IMR-90 (cell line): ENCODE results near the gene NOL4. TPM values are rescaled to one million over a fixed set of nuclear protein-coding genes. Genes with fewer than 3 reads are reported as not detected.

ENCODE experiments used
- ATAC-seq: fragments of 200-7000 bp; cut with Tn5 transposase; 2 replicates; pipeline ENCODE4 v1.9.1; 2020; ENCODE audit warnings: low read depth, mild to moderate bottlenecking, moderate library complexity
- BruUV-seq: library from RNA; stranded (reverse); fragments of 400-500 nt; replicated peaks from 2 replicates; lab custom pipeline; 2021; lab: Mats Ljungman, UMichigan
- CTCF ChIA-PET: fragments of 300-600 bp; formaldehyde crosslinking; extraction: SDS; loops from one replicate; lab custom pipeline; 2021; ENCODE audit warnings: antibody characterized with exemption; lab: Yijun Ruan, JAX
- POLR2A ChIA-PET: fragments of 300-600 bp; sonication (Branson Sonifier 250); formaldehyde crosslinking; loops from one replicate; lab custom pipeline; 2022; ENCODE audit warnings: antibody characterized with exemption; ENCODE audit not compliant: unreplicated experiment; lab: Charles Lee
- DNase-seq: peaks from one replicate; pipeline ENCODE4 v3.0.0; 2013
- H2AFZ ChIP-seq: replicated peaks from 2 replicates; pipeline ENCODE3; 2013; ENCODE audit warnings: low read length, mild to moderate bottlenecking; ENCODE audit not compliant: poor library complexity
- H2AK5ac ChIP-seq: 2 replicates; pipeline ENCODE4 v1.6.1; 2013; ENCODE audit warnings: low read depth, low read length, inconsistent platforms
- H2AK9ac ChIP-seq: replicated peaks from 2 replicates; pipeline ENCODE3; 2013; ENCODE audit warnings: mild to moderate bottlenecking, low read depth, low read length, moderate library complexity; ENCODE audit not compliant: poor library complexity
- H2BK120ac ChIP-seq: 2 replicates; pipeline ENCODE4 v1.6.1; 2013; ENCODE audit warnings: low read depth, low read length, inconsistent platforms
- H2BK15ac ChIP-seq: 3 replicates; pipeline ENCODE4 v1.6.1; 2013; ENCODE audit warnings: low read depth, low read length, inconsistent platforms
- H2BK20ac ChIP-seq: 2 replicates; pipeline ENCODE4 v1.6.1; 2013; ENCODE audit warnings: low read depth, mild to moderate bottlenecking, inconsistent platforms, low read length, moderate library complexity
- H2BK5ac ChIP-seq: 2 replicates; pipeline ENCODE4 v1.6.1; 2013; ENCODE audit warnings: mild to moderate bottlenecking, low read depth, low read length, inconsistent platforms; ENCODE audit not compliant: poor library complexity, severe bottlenecking
- H3K14ac ChIP-seq: replicated peaks from 2 replicates; pipeline ENCODE4 v1.6.1; 2013; ENCODE audit warnings: low read depth, low read length, inconsistent platforms
- H3K18ac ChIP-seq: 2 replicates; pipeline ENCODE4 v1.6.1; 2013; ENCODE audit warnings: low read depth, low read length, control low read depth
- H3K23ac ChIP-seq: 2 replicates; pipeline ENCODE4 v1.6.1; 2013; ENCODE audit warnings: low read depth, low read length, inconsistent platforms
- H3K27ac ChIP-seq: 2 replicates; pipeline ENCODE4 v1.5.1; 2013; ENCODE audit warnings: mild to moderate bottlenecking, control low read depth, low read length; ENCODE audit not compliant: insufficient read depth
- H3K27me3 ChIP-seq: 2 replicates; pipeline ENCODE4 v1.6.1; 2013; ENCODE audit warnings: low read length; ENCODE audit not compliant: control insufficient read depth, insufficient read depth
- H3K36me3 ChIP-seq: 2 replicates; pipeline ENCODE4 v1.6.1; 2013; ENCODE audit warnings: low read length, mixed read lengths; ENCODE audit not compliant: control insufficient read depth, insufficient read depth
- H3K4ac ChIP-seq: 2 replicates; pipeline ENCODE4 v1.6.1; 2013; ENCODE audit warnings: low read depth, low read length, inconsistent platforms
- H3K4me1 ChIP-seq: 2 replicates; pipeline ENCODE4 v1.6.1; 2013; ENCODE audit warnings: low read length, mixed read lengths; ENCODE audit not compliant: control insufficient read depth, insufficient read depth
- H3K4me2 ChIP-seq: 2 replicates; pipeline ENCODE4 v1.6.1; 2013; ENCODE audit warnings: low read depth, mild to moderate bottlenecking, control low read depth, low read length, moderate library complexity
- H3K4me3 ChIP-seq: 2 replicates; pipeline ENCODE4 v1.5.1; 2013; ENCODE audit warnings: low read depth, mild to moderate bottlenecking, control low read depth, low read length, moderate library complexity; ENCODE audit not compliant: insufficient read depth
- H3K56ac ChIP-seq: 2 replicates; pipeline ENCODE4 v1.6.1; 2013; ENCODE audit warnings: low read length, inconsistent platforms; ENCODE audit not compliant: insufficient read depth; ENCODE audit errors: extremely low read depth
- H3K79me1 ChIP-seq, 2 experiments: 2 replicates each; pipeline ENCODE4 v1.6.1; 2013; ENCODE audit warnings: low read length in 2 of 2, inconsistent platforms in 1 of 2, low read depth in 1 of 2
- H3K9ac ChIP-seq: 2 replicates; pipeline ENCODE4 v1.6.1; 2013; ENCODE audit warnings: low read depth, low read length, control low read depth
- H3K9me1 ChIP-seq: 2 replicates; pipeline ENCODE4 v1.6.1; 2013; ENCODE audit warnings: low read length, inconsistent platforms; ENCODE audit not compliant: insufficient read depth
- H3K9me3 ChIP-seq: 2 replicates; pipeline ENCODE4 v1.6.1; 2013; ENCODE audit warnings: low read length; ENCODE audit not compliant: control insufficient read depth, insufficient read depth
- H4K20me1 ChIP-seq: 2 replicates; pipeline ENCODE4 v1.6.1; 2013; ENCODE audit warnings: low read length, inconsistent platforms; ENCODE audit not compliant: insufficient read depth
- H4K5ac ChIP-seq: 2 replicates; pipeline ENCODE4 v1.6.1; 2013; ENCODE audit warnings: mild to moderate bottlenecking, low read depth, low read length, control low read depth
- H4K8ac ChIP-seq, 2 experiments: 2 replicates each; pipeline ENCODE4 v1.6.1; 2013; ENCODE audit warnings: low read depth in 2 of 2, low read length in 2 of 2, control low read depth in 1 of 2, inconsistent platforms in 1 of 2
- H4K91ac ChIP-seq: 2 replicates; pipeline ENCODE4 v1.6.1; 2013; ENCODE audit warnings: low read depth, low read length, inconsistent platforms; ENCODE audit not compliant: insufficient read depth
- BHLHE40 ChIP-seq: fragments of 150-350 bp; IDR thresholded peaks from 2 replicates; pipeline ENCODE4 v1.6.1; 2016; ENCODE audit warnings: mild to moderate bottlenecking, low read depth, low read length
- CEBPB ChIP-seq: IDR thresholded peaks from 2 replicates; pipeline ENCODE4 v1.6.1; 2012; ENCODE audit warnings: low read depth, low read length, improper control_type of control experiment
- FOS ChIP-seq: fragments of 150-350 bp; IDR thresholded peaks from 2 replicates; pipeline ENCODE4 v1.6.1; 2016; ENCODE audit warnings: low read depth, low read length
- MXI1 ChIP-seq: IDR thresholded peaks from 2 replicates; pipeline ENCODE4 v1.6.1; 2012; ENCODE audit warnings: low read depth, mild to moderate bottlenecking, low read length, moderate library complexity, borderline replicate concordance
- NFE2L2 ChIP-seq: fragments of 150-350 bp; IDR thresholded peaks from 2 replicates; pipeline ENCODE4 v1.6.1; 2016; ENCODE audit warnings: low read depth, mild to moderate bottlenecking, low read length
- POLR2A ChIP-seq: IDR thresholded peaks from 2 replicates; pipeline ENCODE4 v1.6.1; 2012; ENCODE audit warnings: mild to moderate bottlenecking, low read depth, low read length
- RCOR1 ChIP-seq: IDR thresholded peaks from 2 replicates; pipeline ENCODE4 v1.6.1; 2012; ENCODE audit warnings: mild to moderate bottlenecking, low read length, improper control_type of control experiment; ENCODE audit not compliant: insufficient replicate concordance
- RFX5 ChIP-seq: IDR thresholded peaks from 2 replicates; pipeline ENCODE4 v1.8.0; 2012; ENCODE audit warnings: low read depth, mild to moderate bottlenecking, low read length, moderate library complexity
- WGBS, 2 experiments: methylation state at CpG; one replicate each; pipeline versions ENCODE4 v1.1.5 to v1.1.7; 2013; ENCODE audit warnings: missing lambda C conversion rate in 2 of 2; ENCODE audit not compliant: insufficient read length in 1 of 2; ENCODE audit errors: extremely low coverage in 2 of 2; 5-methylcytosine and 5-hydroxymethylcytosine counted together
- dilution Hi-C: fragments of 300-500 bp; cut with HindIII; formaldehyde crosslinking; loops from one replicate; pipeline ENCODE4 v1.14.3; 2018; ENCODE audit warnings: low sequenced_read_pairs; ENCODE audit not compliant: unreplicated experiment
- in situ Hi-C: fragments of 300-500 bp; cut with MboI; formaldehyde crosslinking; loops from 3 replicates; pipeline ENCODE4 v1.14.3; 2019; ENCODE audit warnings: low sequenced_read_pairs, inconsistent platforms, mixed read lengths
- intact Hi-C: fragments of 100-400 bp; cut with micrococcal nuclease; formaldehyde crosslinking; loops from 2 replicates; pipeline ENCODE4 v1.10.0; 2022
- polyA plus RNA-seq, 3 experiments: library from polyadenylated mRNA; depleted of rRNA; stranded (reverse); fragments of >200 nt; gene quantifications; 2 replicates each; pipeline ENCODE4 v1.2.3, GENCODE V29; 2012; ENCODE audit warnings: low replicate concordance in 1 of 3
- total RNA-seq: library from RNA; depleted of rRNA; stranded (reverse); fragments of >200 nt; gene quantifications from 2 replicates; pipeline ENCODE4 v1.2.3, GENCODE V29; 2012
- TF ChIP-seq, protein P1 (sequence below): conservative IDR thresholded peaks from 2 replicates; pipeline ENCODE4 v1.5.1; 2012; ENCODE audit warnings: mild to moderate bottlenecking, low read depth, low read length, improper control_type of control experiment

NOL4 gene
- total and polyA plus RNA-seq, 2 of the 4 experiments (the other 2 are of a cell fraction) = not detected

DNA sequence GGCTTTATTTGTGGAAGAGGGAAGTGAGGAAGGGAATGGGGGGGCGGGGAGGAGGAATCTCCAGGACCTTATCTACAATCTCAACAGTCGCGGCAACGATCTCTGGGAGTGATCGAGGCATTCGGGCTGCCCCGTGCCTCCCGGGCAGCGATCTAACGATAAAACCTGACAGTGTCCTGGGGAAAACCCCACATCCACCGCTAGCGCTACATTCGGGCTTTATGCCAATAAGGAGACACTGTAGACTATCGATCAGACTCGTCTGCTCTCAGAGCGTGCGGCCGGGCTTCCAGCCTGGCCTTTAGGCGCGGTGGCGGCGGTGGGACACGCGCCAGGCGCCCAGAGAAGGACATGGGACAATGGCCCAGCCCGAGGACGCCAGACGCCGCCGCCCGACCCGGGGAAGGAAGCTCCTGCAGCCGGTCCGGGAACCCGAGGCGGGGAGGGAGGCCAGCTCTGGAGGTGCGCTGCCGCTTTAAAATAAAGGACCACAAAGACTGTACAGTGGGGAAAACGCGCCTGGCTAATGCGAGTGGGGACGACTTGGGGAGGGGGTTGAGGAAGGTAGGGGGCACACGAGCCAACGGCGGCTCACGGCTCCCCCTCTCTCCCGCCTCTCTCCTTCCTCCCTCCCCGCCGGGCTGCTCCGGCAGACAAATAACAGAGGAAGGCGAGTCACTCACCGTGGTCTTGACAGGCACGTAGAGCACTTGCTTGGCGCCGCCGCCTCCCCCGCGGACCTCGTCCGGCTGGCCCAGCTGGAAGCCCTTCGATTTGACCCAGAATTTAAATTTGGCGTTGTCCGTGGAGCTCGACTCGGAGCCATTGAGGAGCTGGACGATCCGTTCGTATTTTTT is 2.2 kb downstream of the NOL4 start:
- Histone ChIP-seq H3K56ac (no peak overlapping the region), H4K91ac (no peak overlapping the region), H2BK120ac (no peak overlapping the region), H3K79me1 (no peaks in the 10 kb centered on the region), H4K20me1 (no peaks in the 10 kb centered on the region), H2AK9ac (no peak overlapping the region), H4K8ac (no peak overlapping the region), H3K9ac (no peak overlapping the region), H3K27ac (no peak overlapping the region), H3K4ac (no peak overlapping the region), H2AFZ (peak overlapping the region; percentile 81), H3K27me3 (peaks cover 36% of the 10 kb centered on the region), H4K5ac (no peak overlapping the region), H3K4me2 (peak overlapping the region; percentile 70), H3K14ac (no peak overlapping the region), H2AK5ac (no peak overlapping the region), H3K18ac (no peak overlapping the region), H3K23ac (no peak overlapping the region), H3K4me1 (0 out of 2 replicates have a peak, but pooled peaks cover 1% of the 10 kb centered on the region), H3K4me3 (no peak overlapping the region; the same call in 1 of the 2 replicates), H3K9me1 (no peaks in the 10 kb centered on the region), H2BK20ac (no peak overlapping the region), H2BK15ac (no peak overlapping the region), H2BK5ac (no peak overlapping the region), H3K9me3 (no peaks in the 10 kb centered on the region), H3K36me3 (no peaks in the 10 kb centered on the region)
- ChIA-PET POLR2A (no interaction called here), CTCF (no interaction called here)
- dilution Hi-C loops = no loop called here
- intact Hi-C loops = no loop called here
- 2% methylated on average over 23 of the region's 68 CpGs; no CpG with 5 or more reads in 1 of the 2 experiments for WGBS, 2 experiments
- ATAC-seq = no peak; the same call in none of the 2 replicates
- DNase-seq = no peak
- in situ Hi-C loops = no loop called here
- TF ChIP-seq CEBPB (no peak), RCOR1 (no peak), POLR2A (no peak), BHLHE40 (no peak), NFE2L2 (no peak), MXI1 (no peak), FOS (no peak), RFX5 (no peak)
- TF ChIP-seq, protein P1, sequence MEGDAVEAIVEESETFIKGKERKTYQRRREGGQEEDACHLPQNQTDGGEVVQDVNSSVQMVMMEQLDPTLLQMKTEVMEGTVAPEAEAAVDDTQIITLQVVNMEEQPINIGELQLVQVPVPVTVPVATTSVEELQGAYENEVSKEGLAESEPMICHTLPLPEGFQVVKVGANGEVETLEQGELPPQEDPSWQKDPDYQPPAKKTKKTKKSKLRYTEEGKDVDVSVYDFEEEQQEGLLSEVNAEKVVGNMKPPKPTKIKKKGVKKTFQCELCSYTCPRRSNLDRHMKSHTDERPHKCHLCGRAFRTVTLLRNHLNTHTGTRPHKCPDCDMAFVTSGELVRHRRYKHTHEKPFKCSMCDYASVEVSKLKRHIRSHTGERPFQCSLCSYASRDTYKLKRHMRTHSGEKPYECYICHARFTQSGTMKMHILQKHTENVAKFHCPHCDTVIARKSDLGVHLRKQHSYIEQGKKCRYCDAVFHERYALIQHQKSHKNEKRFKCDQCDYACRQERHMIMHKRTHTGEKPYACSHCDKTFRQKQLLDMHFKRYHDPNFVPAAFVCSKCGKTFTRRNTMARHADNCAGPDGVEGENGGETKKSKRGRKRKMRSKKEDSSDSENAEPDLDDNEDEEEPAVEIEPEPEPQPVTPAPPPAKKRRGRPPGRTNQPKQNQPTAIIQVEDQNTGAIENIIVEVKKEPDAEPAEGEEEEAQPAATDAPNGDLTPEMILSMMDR = no peak
- no TSS peak for BruUV-seq
